Kidney (tissue), 14 donors: ENCODE results near the gene DLG2. TPM values are rescaled to one million over a fixed set of nuclear protein-coding genes. Genes with fewer than 3 reads are reported as not detected.

Experiments used
- DNase-seq, 5 donors: peaks; one replicate each; pipeline ENCODE4 v3.0.0-alpha.2; 2013 to 2020
- FAIRE-seq: peaks from 2 replicates; lab custom pipeline; 2012; peaks lifted over from hg19 to GRCh38; lab: Jason Lieb, UNC
- H3K27ac ChIP-seq, 2 donors: one replicate each; pipeline ENCODE4 v1.7.0; 2013; ENCODE audit warnings: low read depth in 2 of 2, low read length in 2 of 2, inconsistent platforms in 1 of 2
- H3K27me3 ChIP-seq: one replicate; pipeline ENCODE4 v1.7.1; 2013; ENCODE audit warnings: low read length, inconsistent platforms; ENCODE audit not compliant: control insufficient read depth, insufficient read depth
- H3K36me3 ChIP-seq, 3 donors: one replicate each; pipeline versions ENCODE4 v1.7.0 to v1.7.1; 2013; ENCODE audit warnings: low read length in 3 of 3, control low read depth in 1 of 3, inconsistent platforms in 1 of 3; ENCODE audit not compliant: insufficient read depth in 3 of 3, control insufficient read depth in 2 of 3
- H3K4me1 ChIP-seq, 3 donors: one replicate each; pipeline versions ENCODE4 v1.7.0 to v1.7.1; 2013; ENCODE audit warnings: low read length in 3 of 3, inconsistent platforms in 1 of 3, low read depth in 1 of 3; ENCODE audit not compliant: control insufficient read depth in 2 of 3, insufficient read depth in 2 of 3
- H3K4me3 ChIP-seq, 3 donors: one replicate each; pipeline versions ENCODE4 v1.7.0 to v1.8.1; 2013; ENCODE audit warnings: low read length in 3 of 3, control low read depth in 1 of 3, inconsistent platforms in 1 of 3
- H3K9ac ChIP-seq, 3 donors: one replicate each; pipeline versions ENCODE4 v1.7.0 to v1.7.1; 2013; ENCODE audit warnings: low read length in 3 of 3, control low read depth in 1 of 3, inconsistent platforms in 1 of 3
- H3K9me3 ChIP-seq, 3 donors: one replicate each; pipeline versions ENCODE4 v1.7.0 to v1.7.1; 2013; ENCODE audit warnings: low read length in 3 of 3, control low read depth in 1 of 3, inconsistent platforms in 1 of 3; ENCODE audit not compliant: control insufficient read depth in 2 of 3, insufficient read depth in 1 of 3
- CTCF ChIP-seq: IDR thresholded peaks from 3 replicates; pipeline ENCODE4 v1.5.1; 2012; ENCODE audit warnings: mild to moderate bottlenecking, moderate library complexity, borderline replicate concordance; ENCODE audit not compliant: insufficient read depth; ENCODE audit errors: extremely low read depth
- intact Hi-C: fragments of 100-400 bp; cut with DNase I; formaldehyde crosslinking; loops from one replicate; pipeline ENCODE4 v1.11.1; 2022
- polyA plus RNA-seq: library from polyadenylated mRNA; stranded (reverse); fragments of 350-450 nt; fragmentation: Illumina TruSeq; extraction: RNeasy Lipid Tissue Mini Kit (QIAGEN cat#74804); gene quantifications from one replicate; pipeline ENCODE4 v1.2.3, GENCODE V29; 2014; ENCODE audit warnings: low read depth, low replicate concordance; ENCODE audit not compliant: insufficient read depth
- total RNA-seq: library from RNA; stranded (reverse); fragmentation: NEBNext Ultra II Directional; extraction: Animal tissue kit (Norgen Biotek cat#: 25700); gene quantifications from one replicate; pipeline ENCODE4 v1.2.1, GENCODE V29; 2021
- donor health status: control.
- donor health status: control.
- donor health status: control.
- donor health status: control.
- donor health status: control.
- donor health status: DM: yes; HTN: yes; CAD: no.
- donor health status: Normal renal cell carcinoma (clear cell type).

The DLG2 gene
- total and polyA plus RNA-seq, 2 donors from 2014 or later = 2.9 to 7.2 TPM

- FAIRE-seq (no peak), DNase-seq (no peak)
- Histone ChIP-seq H3K27ac (no peak overlapping the region), H3K36me3 (no peaks in the 10 kb centered on the region), H3K4me3 (no peak overlapping the region), H3K27me3 (no peaks in the 10 kb centered on the region), H3K9ac (no peak overlapping the region), H3K9me3 (peaks cover 0 to 9% (median 4%) of the 10 kb centered on the region in 3 donors), H3K4me1 (no peaks in the 10 kb centered on the region)
- no peak for TF ChIP-seq CTCF
- intact Hi-C loops = no loop called here
Measured at GRCh38 chr11:85379066-85379465, 248.1 kb downstream of the DLG2 start.

GRCh38 chr11:85377901-85378300, 249.2 kb downstream of the DLG2 start:
- no peak for DNase-seq
- Histone ChIP-seq H3K36me3 (no peaks in the 10 kb centered on the region), H3K4me3 (no peak overlapping the region), H3K27me3 (no peaks in the 10 kb centered on the region), H3K9me3 (peaks cover 0 to 5% (median 4%) of the 10 kb centered on the region in 3 donors), H3K27ac (no peak overlapping the region), H3K9ac (no peak overlapping the region), H3K4me1 (no peaks in the 10 kb centered on the region)
- intact Hi-C loops = no loop called here
- no peak for FAIRE-seq
- TF ChIP-seq CTCF = no peak

GRCh38 chr11:85359859-85360258, 267.3 kb downstream of the DLG2 start:
- no peak overlapping the region for H3K9ac ChIP-seq
- no peak for FAIRE-seq

More at GRCh38 chr11:85359859-85360258, 267.3 kb downstream of the DLG2 start:
- Histone ChIP-seq H3K36me3 (no peaks in the 10 kb centered on the region), H3K27me3 (no peaks in the 10 kb centered on the region), H3K4me1 (no peaks in the 10 kb centered on the region), H3K4me3 (no peak overlapping the region), H3K27ac (no peak overlapping the region), H3K9me3 (no peaks in the 10 kb centered on the region)
- no peak for DNase-seq
- intact Hi-C loops = no loop called here
- TF ChIP-seq CTCF = no peak
